HG03575 (cell line): Measurements from ENCODE around the gene REELD1.

ENCODE experiments used
- ATAC-seq: cut with Tn5 transposase; IDR thresholded peaks from one replicate; pipeline ENCODE4 v1.9.1; 2021; ENCODE audit not compliant: unreplicated experiment, insufficient number of reproducible peaks, low FRiP score; ENCODE audit errors: extremely low read depth

The REELD1 gene

GRCh38 chr4:146214238-146214637 lies at the start of gene REELD1:
Gene REELD1 (plus strand): TSS chr4:146214538. CDS start chr4:146216953, 2,415 bp downstream.
- no peak for ATAC-seq

- no peak for ATAC-seq
Observed at GRCh38 chr4:146165221-146165620, 49.1 kb upstream of the REELD1 start.

- ATAC-seq: no peak
Observed at GRCh38 chr4:146165840-146166239, 48.5 kb upstream of the REELD1 start.

- ATAC-seq: no peak
Observed at GRCh38 chr4:146170149-146170548, 44.2 kb upstream of the REELD1 start.

GRCh38 chr4:146175541-146176453 lies 38.5 kb upstream of the REELD1 start, which contains the start of gene LSM6:
Gene LSM6 (plus strand): TSS chr4:146175718. CDS start chr4:146182922, 7,204 bp downstream.
- ATAC-seq: peak; percentile 92

GRCh38 chr4:146176891-146177290 lies 37.4 kb upstream of the REELD1 start:
- ATAC-seq: no peak

- ATAC-seq: no peak
Observed at GRCh38 chr4:146178126-146178525, 36.2 kb upstream of the REELD1 start.

- no peak for ATAC-seq
Observed at GRCh38 chr4:146179784-146180370, 34.5 kb upstream of the REELD1 start.

- no peak for ATAC-seq
Observed at GRCh38 chr4:146182443-146182842, 31.9 kb upstream of the REELD1 start.

GRCh38 chr4:146183209-146183608 lies 31.1 kb upstream of the REELD1 start:
- ATAC-seq: no peak

- ATAC-seq: no peak
Observed at GRCh38 chr4:146186041-146186440, 28.3 kb upstream of the REELD1 start.

- ATAC-seq: no peak
Observed at GRCh38 chr4:146186596-146186995, 27.7 kb upstream of the REELD1 start.

GRCh38 chr4:146190456-146190855 lies 23.9 kb upstream of the REELD1 start:
- no peak for ATAC-seq

GRCh38 chr4:146191766-146192458 lies 22.4 kb upstream of the REELD1 start:
- ATAC-seq: no peak

- no peak for ATAC-seq
Observed at GRCh38 chr4:146193628-146194027, 20.7 kb upstream of the REELD1 start.

- ATAC-seq: no peak
Observed at GRCh38 chr4:146194212-146194611, 20.1 kb upstream of the REELD1 start.

- ATAC-seq: no peak
Observed at GRCh38 chr4:146202665-146203064, 11.7 kb upstream of the REELD1 start.

GRCh38 chr4:146207410-146207809 lies 6.9 kb upstream of the REELD1 start:
- no peak for ATAC-seq

- no peak for ATAC-seq
Observed at GRCh38 chr4:146210890-146211289, 3.4 kb upstream of the REELD1 start.

- ATAC-seq: no peak
Observed at GRCh38 chr4:146211440-146211839, 2.9 kb upstream of the REELD1 start.
